RWPE1 (cell line): ENCODE data around the gene PLA2G4E.

ENCODE experiments used
- CTCF ChIA-PET: fragments of 350-600 bp; sonication (Branson Sonifier 250); formaldehyde crosslinking; extraction: SDS; loops from one replicate; lab custom pipeline; 2021; lab: Yijun Ruan, JAX
- POLR2A ChIA-PET: fragments of 400-600 bp; formaldehyde crosslinking; extraction: SDS; loops from one replicate; lab custom pipeline; 2020; ENCODE audit warnings: antibody characterized with exemption; ENCODE audit not compliant: low non-redundant PET; lab: Yijun Ruan, JAX
- DNase-seq: peaks from one replicate; pipeline ENCODE4 v3.0.0; 2012; ENCODE audit warnings: low spot score
- H3K27ac ChIP-seq: fragments of 450-650 bp; 2 replicates; pipeline ENCODE4 v1.5.1; 2017
- CTCF ChIP-seq: fragments of 450-650 bp; conservative IDR thresholded peaks from 2 replicates; pipeline ENCODE4 v1.5.1; 2017; ENCODE audit warnings: low read depth, mild to moderate bottlenecking

The PLA2G4E gene

GRCh38 chr15:41955100-41955499, 65.7 kb downstream of the PLA2G4E start:
- no peak for DNase-seq
- ChIA-PET POLR2A (no interaction called here), CTCF (interaction anchor here (0.7 kb wide), 1 partner anchor 43 kb away, joined by 3 read pairs; no protein-coding TSS in a partner anchor)
- TF ChIP-seq CTCF, result no peak
- H3K27ac ChIP-seq, result peak overlapping the region; percentile 31

- DNase-seq, result no peak
- ChIA-PET CTCF (interaction anchor here (0.8 kb wide), 1 partner anchor 36 kb away, joined by 3 read pairs; no protein-coding TSS in a partner anchor), POLR2A (no interaction called here)
- TF ChIP-seq CTCF, result no peak
- H3K27ac ChIP-seq, result peak overlapping the region; percentile 11; the same call in 1 of the 2 replicates
Observed at GRCh38 chr15:41954036-41954435, 66.8 kb downstream of the PLA2G4E start.

GRCh38 chr15:41952013-41952563, 68.8 kb downstream of the PLA2G4E start:
- TF ChIP-seq CTCF, result no peak
- POLR2A ChIA-PET, result no interaction called here
- no peak for DNase-seq
- peak overlapping the region; percentile 12; the same call in 1 of the 2 replicates for H3K27ac ChIP-seq
- CTCF ChIA-PET, result no interaction called here

- no peak for TF ChIP-seq CTCF
- no peak for DNase-seq
- ChIA-PET POLR2A (no interaction called here), CTCF (no interaction called here)
- H3K27ac ChIP-seq, result peak overlapping the region; percentile 12; the same call in 1 of the 2 replicates
Observed at GRCh38 chr15:41951571-41951970, 69.3 kb downstream of the PLA2G4E start.

GRCh38 chr15:41950489-41950888, 70.4 kb downstream of the PLA2G4E start:
- no peak for DNase-seq
- no peak for TF ChIP-seq CTCF
- ChIA-PET POLR2A (no interaction called here), CTCF (interaction anchor here (0.6 kb wide), 1 partner anchor 188 kb away, joined by 3 read pairs; no protein-coding TSS in a partner anchor)
- no peak overlapping the region for H3K27ac ChIP-seq

- DNase-seq, result no peak
- peak overlapping the region; percentile 26; the same call in 1 of the 2 replicates for H3K27ac ChIP-seq
- ChIA-PET POLR2A (no interaction called here), CTCF (no interaction called here)
- no peak for TF ChIP-seq CTCF
Observed at GRCh38 chr15:41950127-41950483, 70.7 kb downstream of the PLA2G4E start.
